Endodermal cell (in vitro differentiated cells): Measurements from ENCODE around the gene SPATA25. TPM values are rescaled to one million over a fixed set of nuclear protein-coding genes. Genes with fewer than 3 reads are reported as not detected.
A peak's percentile ranks its signal among the peaks of the same experiment; 100 is the strongest.

Experiments
- DNase-seq: peaks from one replicate; pipeline ENCODE4 v3.0.0-alpha.2; 2017
- H3K27ac ChIP-seq: 2 replicates; pipeline ENCODE4 v1.5.1; 2013; ENCODE audit warnings: mild to moderate bottlenecking, low read depth, low read length, moderate library complexity
- H3K27me3 ChIP-seq: 2 replicates; pipeline ENCODE4 v1.6.1; 2013; ENCODE audit warnings: mild to moderate bottlenecking, low read length, moderate library complexity; ENCODE audit not compliant: insufficient read depth, control insufficient read depth, poor library complexity, severe bottlenecking
- H3K36me3 ChIP-seq: 2 replicates; pipeline ENCODE4 v1.7.0; 2013; ENCODE audit warnings: mild to moderate bottlenecking, low read length, moderate library complexity; ENCODE audit not compliant: control insufficient read depth, insufficient read depth
- H3K4me1 ChIP-seq: one replicate; pipeline ENCODE4 v1.7.0; 2013; ENCODE audit warnings: low read length; ENCODE audit not compliant: control insufficient read depth, insufficient read depth
- H3K4me3 ChIP-seq: 2 replicates; pipeline ENCODE4 v1.5.1; 2013; ENCODE audit warnings: mild to moderate bottlenecking, low read length, moderate library complexity
- H3K9ac ChIP-seq: 2 replicates; pipeline ENCODE4 v1.6.1; 2013; ENCODE audit warnings: mild to moderate bottlenecking, low read length, moderate library complexity; ENCODE audit not compliant: poor library complexity, severe bottlenecking; ENCODE audit errors: extremely low read depth
- H3K9me3 ChIP-seq: 2 replicates; pipeline ENCODE4 v1.6.1; 2013; ENCODE audit warnings: mild to moderate bottlenecking, low read length, moderate library complexity; ENCODE audit not compliant: control insufficient read depth
- H3K27ac Mint-ChIP-seq: 2 replicates; pipeline ENCODE4 v1.8.0; 2020; ENCODE audit warnings: mixed read lengths
- H3K27me3 Mint-ChIP-seq: 2 replicates; pipeline ENCODE4 v1.8.0; 2021; ENCODE audit warnings: mild to moderate bottlenecking, mixed read lengths; ENCODE audit not compliant: insufficient read depth
- H3K36me3 Mint-ChIP-seq: 2 replicates; pipeline ENCODE4 v1.8.0; 2020; ENCODE audit warnings: low read depth, mixed read lengths
- H3K4me1 Mint-ChIP-seq: 2 replicates; pipeline ENCODE4 v1.8.0; 2020; ENCODE audit warnings: mixed read lengths
- H3K4me3 Mint-ChIP-seq: 2 replicates; pipeline ENCODE4 v1.8.0; 2020; ENCODE audit warnings: mild to moderate bottlenecking, moderate library complexity, mixed read lengths
- H3K9me3 Mint-ChIP-seq: 2 replicates; pipeline ENCODE4 v1.8.0; 2020; ENCODE audit warnings: mild to moderate bottlenecking, mixed read lengths
- CTCF ChIP-seq: fragments of 200-600 bp; sonication (generic); conservative IDR thresholded peaks from 2 replicates; pipeline ENCODE4 v1.5.0; 2021; ENCODE audit warnings: antibody characterized with exemption, mild to moderate bottlenecking
- WGBS, 2 experiments: methylation state at CpG; one replicate each; pipeline versions ENCODE4 v1.1.5 to v1.1.7; 2013; ENCODE audit warnings: missing lambda C conversion rate in 2 of 2, mixed read lengths in 1 of 2; ENCODE audit not compliant: insufficient coverage in 1 of 2, insufficient read length in 1 of 2; 5-methylcytosine and 5-hydroxymethylcytosine counted together
- total RNA-seq, 2 donors: library from RNA; stranded (reverse); fragmentation: NEBNext Ultra II Directional in 1 of 2; extraction: Animal tissue kit (Norgen Biotek cat#: 25700) in 1 of 2; gene quantifications; 2 replicates in 1 of 2; 3 replicates in 1 of 2; pipeline ENCODE4 v1.2.1, GENCODE V29; 2021

The SPATA25 gene
- total RNA-seq, 2 donors from 2014 or later = 2.2 to 2.6 TPM

- no peak overlapping the region for H3K4me3 ChIP-seq
- H3K9me3 Mint-ChIP-seq = no peaks in the 10 kb centered on the region
- no peaks in the 10 kb centered on the region for H3K9me3 ChIP-seq
- no peaks in the 10 kb centered on the region for H3K4me1 ChIP-seq
- no peak overlapping the region for H3K9ac ChIP-seq
- TF ChIP-seq CTCF = no peak
- H3K4me3 Mint-ChIP-seq = no peak overlapping the region
- WGBS, 2 experiments = 93 to 94% methylated on average over 9 of the region's 9 CpGs
- H3K27me3 Mint-ChIP-seq = no peaks in the 10 kb centered on the region
- H3K36me3 Mint-ChIP-seq = peaks cover 29% of the 10 kb centered on the region
- H3K27ac ChIP-seq = no peak overlapping the region
- H3K27ac Mint-ChIP-seq = no peak overlapping the region
- H3K4me1 Mint-ChIP-seq = peaks cover 6% of the 10 kb centered on the region
- no peak for DNase-seq
- peaks cover 24% of the 10 kb centered on the region for H3K36me3 ChIP-seq
- no peaks in the 10 kb centered on the region for H3K27me3 ChIP-seq
Observed at GRCh38 chr20:45883100-45883469, 4.3 kb downstream of the SPATA25 start.

- no peak for TF ChIP-seq CTCF
- Mint-ChIP-seq H3K27ac (no peak overlapping the region), H3K36me3 (peaks cover 27% of the 10 kb centered on the region), H3K9me3 (no peaks in the 10 kb centered on the region), H3K4me3 (peak overlapping the region; percentile 90), H3K27me3 (no peaks in the 10 kb centered on the region), H3K4me1 (peaks cover 6% of the 10 kb centered on the region)
- no peak overlapping the region for H3K4me3 ChIP-seq
- no peak overlapping the region for H3K9ac ChIP-seq
- 96 to 100% methylated on average over 4 of the region's 4 CpGs for WGBS, 2 experiments
- H3K27ac ChIP-seq = no peak overlapping the region
- no peaks in the 10 kb centered on the region for H3K4me1 ChIP-seq
- no peaks in the 10 kb centered on the region for H3K27me3 ChIP-seq
- peaks cover 29% of the 10 kb centered on the region for H3K36me3 ChIP-seq
- no peaks in the 10 kb centered on the region for H3K9me3 ChIP-seq
- DNase-seq = no peak
Observed at GRCh38 chr20:45882469-45883099, 4.8 kb downstream of the SPATA25 start.

- H3K4me1 ChIP-seq = no peaks in the 10 kb centered on the region
- Mint-ChIP-seq H3K27me3 (no peaks in the 10 kb centered on the region), H3K36me3 (peaks cover 26% of the 10 kb centered on the region), H3K4me3 (peak within 1 kb of the TSS; percentile 90), H3K27ac (peak within 1 kb of the TSS; percentile 95), H3K9me3 (no peaks in the 10 kb centered on the region), H3K4me1 (peaks cover 6% of the 10 kb centered on the region)
- 3 to 4% methylated on average over 13 to 23 of the region's 23 CpGs for WGBS, 2 experiments
- DNase-seq = peak; percentile 100
- H3K27me3 ChIP-seq = no peaks in the 10 kb centered on the region
- peak within 1 kb of the TSS; percentile 52 for H3K27ac ChIP-seq
- no peaks in the 10 kb centered on the region for H3K9me3 ChIP-seq
- H3K36me3 ChIP-seq = peaks cover 39% of the 10 kb centered on the region
- H3K9ac ChIP-seq = peak within 1 kb of the TSS; percentile 88
- TF ChIP-seq CTCF = no peak
- H3K4me3 ChIP-seq = peak within 1 kb of the TSS; percentile 100
Observed at GRCh38 chr20:45880988-45881788, 6.2 kb downstream of the SPATA25 start, which contains the start of gene ZSWIM1. Gene ZSWIM1, plus strand, starts transcription at chr20:45881227. Its CDS starts 1,366 bp downstream, at chr20:45882593.
